Measurements from ENCODE around the gene TSPO2. TPM values are rescaled to one million over a fixed set of nuclear protein-coding genes. Genes with fewer than 3 reads are reported as not detected.
A peak's percentile ranks its signal among the peaks of the same experiment; 100 is the strongest.

The TSPO2 gene
- total and polyA plus RNA-seq, 2 of the 13 experiments (the other 11 are each of a cell fraction or from before 2014, with no cell fraction given): 0.55 TPM; not detected in 1

GRCh38 chr6:41073203-41073967, 31.1 kb downstream of the TSPO2 start (continued):
- TF ChIP-seq U2AF1 (optimal IDR thresholded peaks at IDR 0.05; ENCODE audit: low read depth, low read length) (no peak), ZNF770 (CRISPR knock-in tag; IDR thresholded peaks at IDR 0.05) (no peak; the same call in 1 of the 2 replicates), HOMEZ (CRISPR knock-in tag; IDR thresholded peaks at IDR 0.05; ENCODE audit: low read depth) (0 out of 2 replicates have a peak, but pooled peaks have one; percentile 22), ZNF256 (CRISPR knock-in tag; conservative IDR thresholded peaks at IDR 0.05) (0 out of 2 replicates have a peak, but pooled peaks have one; percentile 34), PAX8 (CRISPR knock-in tag; IDR thresholded peaks at IDR 0.05; ENCODE audit: borderline replicate concordance) (no peak), BORCS8-MEF2B (CRISPR knock-in tag; IDR thresholded peaks at IDR 0.05) (no peak; the same call in 1 of the 2 replicates), ZSCAN30 (CRISPR knock-in tag; IDR thresholded peaks at IDR 0.05) (no peak), TP53 (CRISPR knock-in tag; conservative IDR thresholded peaks at IDR 0.05) (0 out of 2 replicates have a peak, but pooled peaks have one; percentile 58), ZNF34 (CRISPR knock-in tag; IDR thresholded peaks at IDR 0.05; ENCODE audit: borderline replicate concordance) (peak; percentile 72; the same call in 1 of the 2 replicates), ZNF430 (CRISPR knock-in tag; IDR thresholded peaks at IDR 0.05) (peak; percentile 89; the same call in 1 of the 2 replicates), RAD21 (CRISPR knock-in tag; IDR thresholded peaks at IDR 0.05) (peak; percentile 82), ZNF382 (CRISPR knock-in tag; IDR thresholded peaks at IDR 0.05; ENCODE audit: borderline replicate concordance) (no peak), KMT2B (CRISPR knock-in tag; IDR thresholded peaks at IDR 0.05) (peak; percentile 46; the same call in 1 of the 2 replicates), ZNF17 (CRISPR knock-in tag; IDR thresholded peaks at IDR 0.05) (no peak), ZNF878 (CRISPR knock-in tag; IDR thresholded peaks at IDR 0.05) (peak; percentile 73; the same call in 1 of the 2 replicates), SRSF1 (optimal IDR thresholded peaks at IDR 0.05; ENCODE audit: low read depth, low read length) (peak; percentile 85), ZNF160 (CRISPR knock-in tag; IDR thresholded peaks at IDR 0.05) (peak; percentile 79; the same call in 1 of the 2 replicates), KMT2A (CRISPR knock-in tag; IDR thresholded peaks at IDR 0.05) (peak; percentile 84; the same call in 1 of the 2 replicates), MATR3 (CRISPR knock-in tag; IDR thresholded peaks at IDR 0.05) (no peak), GTF3A (CRISPR knock-in tag; conservative IDR thresholded peaks at IDR 0.05) (no peak), ZNF580 (CRISPR knock-in tag; IDR thresholded peaks at IDR 0.05; ENCODE audit: borderline replicate concordance, low read depth) (peak; percentile 40; the same call in 1 of the 2 replicates)
- TF ChIP-seq, protein P1, sequence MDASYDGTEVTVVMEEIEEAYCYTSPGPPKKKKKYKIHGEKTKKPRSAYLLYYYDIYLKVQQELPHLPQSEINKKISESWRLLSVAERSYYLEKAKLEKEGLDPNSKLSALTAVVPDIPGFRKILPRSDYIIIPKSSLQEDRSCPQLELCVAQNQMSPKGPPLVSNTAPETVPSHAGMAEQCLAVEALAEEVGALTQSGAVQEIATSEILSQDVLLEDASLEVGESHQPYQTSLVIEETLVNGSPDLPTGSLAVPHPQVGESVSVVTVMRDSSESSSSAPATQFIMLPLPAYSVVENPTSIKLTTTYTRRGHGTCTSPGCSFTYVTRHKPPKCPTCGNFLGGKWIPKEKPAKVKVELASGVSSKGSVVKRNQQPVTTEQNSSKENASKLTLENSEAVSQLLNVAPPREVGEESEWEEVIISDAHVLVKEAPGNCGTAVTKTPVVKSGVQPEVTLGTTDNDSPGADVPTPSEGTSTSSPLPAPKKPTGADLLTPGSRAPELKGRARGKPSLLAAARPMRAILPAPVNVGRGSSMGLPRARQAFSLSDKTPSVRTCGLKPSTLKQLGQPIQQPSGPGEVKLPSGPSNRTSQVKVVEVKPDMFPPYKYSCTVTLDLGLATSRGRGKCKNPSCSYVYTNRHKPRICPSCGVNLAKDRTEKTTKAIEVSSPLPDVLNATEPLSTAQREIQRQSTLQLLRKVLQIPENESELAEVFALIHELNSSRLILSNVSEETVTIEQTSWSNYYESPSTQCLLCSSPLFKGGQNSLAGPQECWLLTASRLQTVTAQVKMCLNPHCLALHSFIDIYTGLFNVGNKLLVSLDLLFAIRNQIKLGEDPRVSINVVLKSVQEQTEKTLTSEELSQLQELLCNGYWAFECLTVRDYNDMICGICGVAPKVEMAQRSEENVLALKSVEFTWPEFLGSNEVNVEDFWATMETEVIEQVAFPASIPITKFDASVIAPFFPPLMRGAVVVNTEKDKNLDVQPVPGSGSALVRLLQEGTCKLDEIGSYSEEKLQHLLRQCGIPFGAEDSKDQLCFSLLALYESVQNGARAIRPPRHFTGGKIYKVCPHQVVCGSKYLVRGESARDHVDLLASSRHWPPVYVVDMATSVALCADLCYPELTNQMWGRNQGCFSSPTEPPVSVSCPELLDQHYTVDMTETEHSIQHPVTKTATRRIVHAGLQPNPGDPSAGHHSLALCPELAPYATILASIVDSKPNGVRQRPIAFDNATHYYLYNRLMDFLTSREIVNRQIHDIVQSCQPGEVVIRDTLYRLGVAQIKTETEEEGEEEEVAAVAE (CRISPR knock-in tag; IDR thresholded peaks at IDR 0.05; ENCODE audit: borderline replicate concordance): no peak

All from HepG2 (cell line).